NCI-H1436 (cell line): Measurements from ENCODE around the gene MYMX.

Experiments
- DNase-seq: peaks from one replicate; lab custom pipeline; 2025; lab: John Stamatoyannopoulos, UW

The MYMX gene

DNA sequence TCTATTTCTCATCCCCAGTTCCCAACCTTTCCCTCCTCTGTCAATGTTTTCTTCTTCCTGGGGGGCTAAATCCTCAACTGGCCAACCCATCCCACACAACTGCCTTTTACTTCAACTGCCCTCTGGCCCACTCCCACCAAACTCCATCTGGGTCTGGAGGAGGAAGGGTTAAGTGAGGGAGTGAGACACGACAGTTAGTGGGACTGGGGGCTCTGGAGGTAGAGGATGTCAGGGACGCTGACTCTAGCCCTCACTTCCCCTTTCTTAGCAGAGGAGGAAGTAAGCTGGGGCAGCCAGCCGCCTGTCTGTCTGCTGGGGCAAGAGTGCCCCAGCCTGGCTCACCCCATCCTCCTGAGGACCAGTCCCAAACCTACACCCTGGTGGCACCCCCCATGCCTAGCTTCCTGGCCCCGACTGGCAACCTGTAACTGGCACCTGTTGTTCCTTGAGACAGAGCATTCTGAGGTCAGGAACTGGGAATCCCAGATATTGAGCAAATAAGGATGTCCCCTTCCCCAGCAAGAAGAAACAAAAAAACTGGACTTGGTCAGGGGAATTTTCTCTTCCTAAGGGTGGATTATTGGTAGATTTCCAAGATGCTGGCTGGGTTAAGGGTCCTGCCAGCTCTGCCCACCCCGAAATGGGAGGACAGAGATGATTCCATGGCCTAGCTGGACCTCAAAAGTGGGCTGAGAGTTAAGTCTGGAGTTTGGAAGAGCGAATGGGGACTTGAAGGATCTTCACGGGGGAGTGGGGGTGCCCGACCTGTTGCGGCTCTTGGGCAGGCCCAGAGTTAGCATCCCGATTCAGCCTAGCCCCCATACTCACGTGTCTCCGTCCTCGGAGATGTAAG lies 47.7 kb downstream of the MYMX start:
- no peak for DNase-seq

DNA sequence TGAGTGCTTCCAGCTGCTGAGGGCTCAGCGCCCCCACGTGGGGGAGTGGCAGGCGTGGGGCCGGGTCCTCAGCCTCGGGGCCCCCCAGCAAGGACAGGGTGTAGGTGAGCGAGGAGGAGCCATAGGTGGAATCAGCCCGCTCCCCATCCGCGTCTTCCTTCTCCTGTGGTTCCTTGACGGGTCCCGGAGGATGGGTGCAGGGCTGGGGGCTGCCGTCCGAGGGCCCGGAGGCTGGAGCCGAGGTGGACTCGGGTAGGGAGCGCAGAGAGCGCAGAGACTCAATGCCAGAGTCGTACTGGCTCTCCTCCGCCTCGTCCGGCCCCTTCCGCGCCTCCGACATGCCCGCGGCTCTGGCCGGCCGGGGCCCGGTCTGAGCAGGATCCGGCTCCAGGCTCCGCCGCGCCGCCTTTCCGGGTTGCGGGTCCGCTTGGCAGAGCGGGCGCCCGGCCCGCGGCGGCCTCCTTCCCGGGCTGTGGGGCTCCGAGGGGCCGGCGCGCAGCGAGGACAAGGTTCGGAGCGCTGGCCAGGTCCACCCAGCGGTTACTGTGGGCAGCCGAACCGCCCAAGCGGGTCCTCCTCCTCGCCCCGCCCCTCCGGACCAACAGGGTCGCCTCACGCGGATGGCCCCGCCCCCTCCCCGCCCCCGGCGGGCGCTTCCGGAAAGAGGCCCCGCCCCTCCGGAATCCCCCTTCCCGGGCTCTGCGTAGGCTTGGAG lies 48.4 kb downstream of the MYMX start, which contains the start of gene NFKBIE:
Gene NFKBIE, minus strand, starts transcription at position 545 of the 715 bp plus-strand sequence. Its CDS starts 205 bp downstream, at position 340.
- peak; percentile 88 for DNase-seq

DNA sequence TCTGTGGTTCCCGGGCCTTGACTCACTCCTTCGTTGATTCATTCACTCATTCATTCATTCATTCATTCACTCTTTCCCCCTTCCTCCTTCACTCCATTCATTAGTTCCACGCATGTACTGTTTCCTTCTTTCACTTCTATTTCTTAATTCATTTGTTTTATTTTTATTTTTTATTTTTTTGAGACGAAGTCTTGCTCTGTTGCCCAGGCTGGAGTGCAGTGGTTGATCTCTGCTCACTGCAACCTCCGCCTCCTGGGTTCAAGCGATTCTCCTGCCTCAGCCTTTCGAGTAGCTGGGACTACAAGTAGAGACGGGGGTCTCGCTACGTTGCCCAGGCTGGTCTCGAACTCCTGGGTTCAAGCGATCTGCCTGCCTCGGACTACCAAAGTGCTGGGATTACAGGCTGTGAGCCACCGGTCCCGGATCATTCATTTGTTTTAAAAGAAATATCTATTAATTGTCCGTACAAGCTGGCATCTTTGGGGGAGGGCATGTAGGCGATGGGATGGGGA lies 49.1 kb downstream of the MYMX start:
- no peak for DNase-seq

DNA sequence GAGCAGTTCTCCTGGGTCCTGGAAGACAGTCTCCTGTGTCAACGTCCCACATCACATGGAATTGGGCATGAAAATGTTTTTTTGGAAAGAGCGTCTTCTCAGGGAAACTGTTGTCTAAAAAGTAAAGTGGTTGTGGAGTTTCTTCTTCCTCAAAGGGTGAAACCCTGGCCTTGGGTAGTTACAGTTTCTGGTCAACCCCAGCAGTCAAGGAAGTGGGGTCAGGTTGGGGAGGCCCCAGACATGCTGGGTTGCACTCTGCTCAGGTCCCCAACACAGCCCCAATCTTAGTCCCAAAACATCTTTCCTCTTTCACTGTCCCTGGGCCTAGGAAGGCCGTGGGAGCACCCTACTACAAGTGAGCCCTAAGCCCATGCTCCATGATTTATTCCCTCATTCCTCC lies 49.6 kb downstream of the MYMX start:
- no peak for DNase-seq

DNA sequence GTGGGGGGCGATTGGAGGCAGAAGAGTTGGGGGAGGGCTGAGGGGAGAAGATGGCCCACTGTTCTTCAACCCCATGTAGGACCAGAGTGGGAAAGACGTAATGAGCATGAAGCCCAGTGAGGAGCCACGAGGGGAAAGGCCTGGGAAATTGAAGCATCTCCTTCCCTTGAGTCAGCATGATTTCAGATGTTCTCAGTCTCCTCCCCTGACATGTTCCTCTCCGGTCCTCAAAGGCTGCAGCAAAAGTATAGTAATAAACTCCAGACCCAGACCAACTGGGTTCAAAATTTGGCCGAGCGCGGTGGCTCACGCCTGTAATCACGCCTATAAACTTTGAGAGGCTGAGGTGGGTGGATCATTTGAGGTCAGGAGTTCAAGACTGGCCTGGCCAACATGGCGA lies 50.5 kb downstream of the MYMX start:
- no peak for DNase-seq
